WTC11 (cell line): Measurements from ENCODE around the gene OSBPL9. TPM values are rescaled to one million over a fixed set of nuclear protein-coding genes. Genes with fewer than 3 reads are reported as not detected.

Source experiments
- ATAC-seq: fragments of 200-7000 bp; cut with Tn5 transposase; 2 replicates; pipeline ENCODE4 v1.10.0; 2021; ENCODE audit warnings: mild to moderate bottlenecking, moderate library complexity
- CTCF ChIA-PET: fragments of 300-600 bp; sonication (Branson Sonifier 250); formaldehyde crosslinking; loops from one replicate; lab custom pipeline; 2021; ENCODE audit warnings: antibody characterized with exemption; lab: Charles Lee
- POLR2A ChIA-PET: fragments of 350-600 bp; sonication (Branson Sonifier 250); formaldehyde crosslinking; loops from one replicate; lab custom pipeline; 2021; ENCODE audit warnings: antibody characterized with exemption; lab: Charles Lee
- DNase-seq: peaks from one replicate; pipeline ENCODE4 v3.0.0; 2021; ENCODE audit warnings: low spot score
- H3K27ac Mint-ChIP-seq: 2 replicates; pipeline ENCODE4 v1.8.0; 2021; ENCODE audit warnings: mixed read lengths
- H3K27me3 Mint-ChIP-seq: 2 replicates; pipeline ENCODE4 v1.8.0; 2021; ENCODE audit warnings: low read depth, mild to moderate bottlenecking, moderate library complexity, mixed read lengths
- H3K36me3 Mint-ChIP-seq: 2 replicates; pipeline ENCODE4 v1.8.0; 2021; ENCODE audit warnings: mixed read lengths
- H3K4me1 Mint-ChIP-seq: 2 replicates; pipeline ENCODE4 v1.8.0; 2022; ENCODE audit warnings: mixed read lengths
- H3K4me3 Mint-ChIP-seq: 2 replicates; pipeline ENCODE4 v1.8.0; 2021; ENCODE audit warnings: mild to moderate bottlenecking, moderate library complexity, mixed read lengths
- H3K9me3 Mint-ChIP-seq: 2 replicates; pipeline ENCODE4 v1.8.0; 2021; ENCODE audit warnings: mixed read lengths
- CREM ChIP-seq: sonication (generic); formaldehyde crosslinking; IDR thresholded peaks from 2 replicates; pipeline ENCODE4 v1.8.1; 2022; ENCODE audit warnings: mild to moderate bottlenecking, missing genetic modification reagents, moderate library complexity
- E2F5 ChIP-seq: sonication (generic); formaldehyde crosslinking; IDR thresholded peaks from 2 replicates; pipeline ENCODE4 v1.8.1; 2022; ENCODE audit warnings: mild to moderate bottlenecking, moderate library complexity, missing genetic modification reagents
- ESRRA ChIP-seq: sonication (generic); formaldehyde crosslinking; IDR thresholded peaks from 2 replicates; pipeline ENCODE4 v1.8.1; 2022; ENCODE audit warnings: mild to moderate bottlenecking, missing genetic modification reagents, borderline replicate concordance
- ETV6 ChIP-seq: sonication (generic); formaldehyde crosslinking; IDR thresholded peaks from 2 replicates; pipeline ENCODE4 v1.8.1; 2022; ENCODE audit warnings: mild to moderate bottlenecking, missing genetic modification reagents
- FOXJ3 ChIP-seq: sonication (generic); formaldehyde crosslinking; IDR thresholded peaks from 2 replicates; pipeline ENCODE4 v1.9.0; 2021; ENCODE audit warnings: missing genetic modification reagents, mild to moderate bottlenecking, borderline replicate concordance
- GABPB1 ChIP-seq: sonication (generic); formaldehyde crosslinking; IDR thresholded peaks from 2 replicates; pipeline ENCODE4 v1.8.1; 2023; ENCODE audit warnings: mild to moderate bottlenecking, missing genetic modification reagents
- HMGA2 ChIP-seq: fragments of 250-450 bp; sonication (Bioruptor Pico); IDR thresholded peaks from 2 replicates; pipeline ENCODE4 v1.4.0; 2021; ENCODE audit warnings: mild to moderate bottlenecking, moderate library complexity
- NR1H2 ChIP-seq: sonication (generic); formaldehyde crosslinking; IDR thresholded peaks from 2 replicates; pipeline ENCODE4 v1.9.0; 2021; ENCODE audit warnings: mild to moderate bottlenecking, moderate library complexity, missing genetic modification reagents
- NR2C2 ChIP-seq: sonication (generic); formaldehyde crosslinking; IDR thresholded peaks from 2 replicates; pipeline ENCODE4 v1.8.0; 2022; ENCODE audit warnings: mild to moderate bottlenecking, missing genetic modification reagents
- OVOL2 ChIP-seq: fragments of 250-450 bp; sonication (Bioruptor Pico); IDR thresholded peaks from 2 replicates; pipeline ENCODE4 v1.9.0; 2021; ENCODE audit warnings: mild to moderate bottlenecking, borderline replicate concordance
- SMAD3 ChIP-seq: sonication (generic); formaldehyde crosslinking; IDR thresholded peaks from 2 replicates; pipeline ENCODE4 v1.8.0; 2022; ENCODE audit warnings: missing genetic modification reagents, mild to moderate bottlenecking, borderline replicate concordance
- SP1 ChIP-seq: sonication (generic); formaldehyde crosslinking; conservative IDR thresholded peaks from 2 replicates; pipeline ENCODE4 v1.8.1; 2022; ENCODE audit warnings: missing genetic modification reagents
- TEAD1 ChIP-seq: sonication (generic); formaldehyde crosslinking; IDR thresholded peaks from 2 replicates; pipeline ENCODE4 v1.8.0; 2022; ENCODE audit warnings: mild to moderate bottlenecking, missing genetic modification reagents
- USF1 ChIP-seq: sonication (generic); formaldehyde crosslinking; IDR thresholded peaks from 2 replicates; pipeline ENCODE4 v1.8.0; 2022; ENCODE audit warnings: mild to moderate bottlenecking, missing genetic modification reagents
- ZNF317 ChIP-seq: sonication (generic); formaldehyde crosslinking; IDR thresholded peaks from 2 replicates; pipeline ENCODE4 v1.8.1; 2023; ENCODE audit warnings: low read depth, mild to moderate bottlenecking, moderate library complexity, missing genetic modification reagents, borderline replicate concordance
- total RNA-seq: library from RNA; stranded (reverse); gene quantifications from 3 replicates; pipeline ENCODE4 v1.2.3, GENCODE V29; 2021
- TF ChIP-seq, protein P1 (sequence below): fragments of 200-600 bp; IDR thresholded peaks from 2 replicates; pipeline ENCODE4 v1.8.0; 2022; ENCODE audit warnings: antibody characterized with exemption
- TF ChIP-seq, protein P2 (sequence below): sonication (generic); formaldehyde crosslinking; IDR thresholded peaks from 2 replicates; pipeline ENCODE4 v1.8.1; 2023; ENCODE audit warnings: mild to moderate bottlenecking, missing genetic modification reagents, moderate library complexity
- TF ChIP-seq, protein P3 (sequence below): sonication (generic); formaldehyde crosslinking; IDR thresholded peaks from 2 replicates; pipeline ENCODE4 v1.8.1; 2023; ENCODE audit warnings: mild to moderate bottlenecking, missing genetic modification reagents, moderate library complexity
- TF ChIP-seq, protein P4 (sequence below): sonication (generic); formaldehyde crosslinking; IDR thresholded peaks from 2 replicates; pipeline ENCODE4 v1.8.0; 2022; ENCODE audit warnings: mild to moderate bottlenecking, missing genetic modification reagents
- TF ChIP-seq, protein P5 (sequence below): fragments of 250-450 bp; sonication (Bioruptor Pico); IDR thresholded peaks from 2 replicates; pipeline ENCODE4 v1.9.0; 2021; ENCODE audit warnings: moderate library complexity, mild to moderate bottlenecking, inconsistent platforms, borderline replicate concordance
- TF ChIP-seq, protein P6 (sequence below): sonication (generic); formaldehyde crosslinking; IDR thresholded peaks from 2 replicates; pipeline ENCODE4 v1.8.1; 2022; ENCODE audit warnings: low read depth, mild to moderate bottlenecking, moderate library complexity, missing genetic modification reagents, borderline replicate concordance

Gene OSBPL9
- total RNA-seq, 1 experiment from 2014 or later: 55.6 TPM

GRCh38 chr1:51755437-51755836, 138.5 kb downstream of the OSBPL9 start (continued):
- TF ChIP-seq, protein P1, sequence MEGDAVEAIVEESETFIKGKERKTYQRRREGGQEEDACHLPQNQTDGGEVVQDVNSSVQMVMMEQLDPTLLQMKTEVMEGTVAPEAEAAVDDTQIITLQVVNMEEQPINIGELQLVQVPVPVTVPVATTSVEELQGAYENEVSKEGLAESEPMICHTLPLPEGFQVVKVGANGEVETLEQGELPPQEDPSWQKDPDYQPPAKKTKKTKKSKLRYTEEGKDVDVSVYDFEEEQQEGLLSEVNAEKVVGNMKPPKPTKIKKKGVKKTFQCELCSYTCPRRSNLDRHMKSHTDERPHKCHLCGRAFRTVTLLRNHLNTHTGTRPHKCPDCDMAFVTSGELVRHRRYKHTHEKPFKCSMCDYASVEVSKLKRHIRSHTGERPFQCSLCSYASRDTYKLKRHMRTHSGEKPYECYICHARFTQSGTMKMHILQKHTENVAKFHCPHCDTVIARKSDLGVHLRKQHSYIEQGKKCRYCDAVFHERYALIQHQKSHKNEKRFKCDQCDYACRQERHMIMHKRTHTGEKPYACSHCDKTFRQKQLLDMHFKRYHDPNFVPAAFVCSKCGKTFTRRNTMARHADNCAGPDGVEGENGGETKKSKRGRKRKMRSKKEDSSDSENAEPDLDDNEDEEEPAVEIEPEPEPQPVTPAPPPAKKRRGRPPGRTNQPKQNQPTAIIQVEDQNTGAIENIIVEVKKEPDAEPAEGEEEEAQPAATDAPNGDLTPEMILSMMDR: no peak
- no peak for TF ChIP-seq NR1H2
- TF ChIP-seq, protein P2, sequence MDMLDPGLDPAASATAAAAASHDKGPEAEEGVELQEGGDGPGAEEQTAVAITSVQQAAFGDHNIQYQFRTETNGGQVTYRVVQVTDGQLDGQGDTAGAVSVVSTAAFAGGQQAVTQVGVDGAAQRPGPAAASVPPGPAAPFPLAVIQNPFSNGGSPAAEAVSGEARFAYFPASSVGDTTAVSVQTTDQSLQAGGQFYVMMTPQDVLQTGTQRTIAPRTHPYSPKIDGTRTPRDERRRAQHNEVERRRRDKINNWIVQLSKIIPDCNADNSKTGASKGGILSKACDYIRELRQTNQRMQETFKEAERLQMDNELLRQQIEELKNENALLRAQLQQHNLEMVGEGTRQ: no peak
- TF ChIP-seq CREM (CRISPR knock-in tag): no peak
- TF ChIP-seq ESRRA (CRISPR knock-in tag): no peak

- ATAC-seq (no peak), DNase-seq (no peak)
- Mint-ChIP-seq H3K27ac (no peak overlapping the region), H3K9me3 (no peaks in the 10 kb centered on the region), H3K4me1 (no peaks in the 10 kb centered on the region), H3K36me3 (peaks cover 6% of the 10 kb centered on the region), H3K4me3 (no peak overlapping the region), H3K27me3 (no peaks in the 10 kb centered on the region)
- ChIA-PET POLR2A (no interaction called here), CTCF (interaction anchor here (1.1 kb wide), 1 partner anchor 13 kb away, joined by 5 read pairs; no protein-coding TSS in a partner anchor)
- no peak for TF ChIP-seq E2F5 (CRISPR knock-in tag)
- TF ChIP-seq, protein P3, sequence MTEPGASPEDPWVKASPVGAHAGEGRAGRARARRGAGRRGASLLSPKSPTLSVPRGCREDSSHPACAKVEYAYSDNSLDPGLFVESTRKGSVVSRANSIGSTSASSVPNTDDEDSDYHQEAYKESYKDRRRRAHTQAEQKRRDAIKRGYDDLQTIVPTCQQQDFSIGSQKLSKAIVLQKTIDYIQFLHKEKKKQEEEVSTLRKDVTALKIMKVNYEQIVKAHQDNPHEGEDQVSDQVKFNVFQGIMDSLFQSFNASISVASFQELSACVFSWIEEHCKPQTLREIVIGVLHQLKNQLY (CRISPR knock-in tag): no peak
- TF ChIP-seq GABPB1 (CRISPR knock-in tag): no peak
Measured at GRCh38 chr1:51756290-51756689, 139.4 kb downstream of the OSBPL9 start.

DNA sequence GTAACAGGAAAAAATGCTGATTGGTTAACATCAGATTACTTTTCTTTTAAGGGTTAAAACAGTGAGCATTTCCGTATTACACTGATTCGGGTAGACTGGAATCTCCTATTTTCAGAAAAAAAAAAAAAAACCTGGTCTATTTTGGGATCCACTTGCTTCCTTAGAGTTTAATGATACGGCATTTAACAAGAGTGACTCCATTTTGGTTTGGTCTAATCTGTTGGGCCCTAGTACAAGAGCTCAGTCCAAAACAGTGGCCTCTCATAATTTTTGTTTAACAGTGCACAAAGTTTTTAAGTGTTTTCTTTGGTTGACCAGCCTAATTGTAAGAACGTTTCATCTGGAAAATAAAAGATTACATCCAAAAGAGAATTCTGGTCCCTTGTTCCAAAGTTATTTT, 141.4 kb downstream of the OSBPL9 start:
- Mint-ChIP-seq H3K27ac (no peak overlapping the region), H3K27me3 (no peaks in the 10 kb centered on the region), H3K4me3 (no peak overlapping the region), H3K36me3 (peaks cover 8% of the 10 kb centered on the region), H3K9me3 (no peaks in the 10 kb centered on the region)
- ChIA-PET POLR2A (no interaction called here), CTCF (no interaction called here)
- DNase-seq (no peak), ATAC-seq (no peak)
- TF ChIP-seq TEAD1 (CRISPR knock-in tag) (no peak), OVOL2 (CRISPR knock-in tag) (no peak), NR1H2 (no peak), HMGA2 (CRISPR knock-in tag) (no peak), SP1 (CRISPR knock-in tag) (no peak), USF1 (no peak), NR2C2 (no peak)
- TF ChIP-seq, all 79 proteins: peak for 0
- H3K4me1 Mint-ChIP-seq: no peaks in the 10 kb centered on the region

- ChIA-PET POLR2A (no interaction called here), CTCF (no interaction called here)
- no peaks in the 10 kb centered on the region for H3K9me3 Mint-ChIP-seq
- H3K27ac Mint-ChIP-seq: no peak overlapping the region
- ATAC-seq (no peak), DNase-seq (no peak)
- H3K27me3 Mint-ChIP-seq: no peaks in the 10 kb centered on the region
- H3K4me1 Mint-ChIP-seq: no peaks in the 10 kb centered on the region
- peaks cover 12% of the 10 kb centered on the region for H3K36me3 Mint-ChIP-seq
- no peak overlapping the region for H3K4me3 Mint-ChIP-seq
- TF ChIP-seq, protein P4, sequence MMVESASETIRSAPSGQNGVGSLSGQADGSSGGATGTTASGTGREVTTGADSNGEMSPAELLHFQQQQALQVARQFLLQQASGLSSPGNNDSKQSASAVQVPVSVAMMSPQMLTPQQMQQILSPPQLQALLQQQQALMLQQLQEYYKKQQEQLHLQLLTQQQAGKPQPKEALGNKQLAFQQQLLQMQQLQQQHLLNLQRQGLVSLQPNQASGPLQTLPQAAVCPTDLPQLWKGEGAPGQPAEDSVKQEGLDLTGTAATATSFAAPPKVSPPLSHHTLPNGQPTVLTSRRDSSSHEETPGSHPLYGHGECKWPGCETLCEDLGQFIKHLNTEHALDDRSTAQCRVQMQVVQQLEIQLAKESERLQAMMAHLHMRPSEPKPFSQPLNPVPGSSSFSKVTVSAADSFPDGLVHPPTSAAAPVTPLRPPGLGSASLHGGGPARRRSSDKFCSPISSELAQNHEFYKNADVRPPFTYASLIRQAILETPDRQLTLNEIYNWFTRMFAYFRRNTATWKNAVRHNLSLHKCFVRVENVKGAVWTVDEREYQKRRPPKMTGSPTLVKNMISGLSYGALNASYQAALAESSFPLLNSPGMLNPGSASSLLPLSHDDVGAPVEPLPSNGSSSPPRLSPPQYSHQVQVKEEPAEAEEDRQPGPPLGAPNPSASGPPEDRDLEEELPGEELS (CRISPR knock-in tag): no peak
- TF ChIP-seq, protein P3 (CRISPR knock-in tag): no peak
- TF ChIP-seq, protein P5, sequence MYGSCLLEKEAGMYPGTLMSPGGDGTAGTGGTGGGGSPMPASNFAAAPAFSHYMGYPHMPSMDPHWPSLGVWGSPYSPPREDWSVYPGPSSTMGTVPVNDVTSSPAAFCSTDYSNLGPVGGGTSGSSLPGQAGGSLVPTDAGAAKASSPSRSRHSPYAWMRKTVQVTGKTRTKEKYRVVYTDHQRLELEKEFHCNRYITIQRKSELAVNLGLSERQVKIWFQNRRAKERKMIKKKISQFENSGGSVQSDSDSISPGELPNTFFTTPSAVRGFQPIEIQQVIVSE (CRISPR knock-in tag): no peak
- TF ChIP-seq ETV6 (no peak), ZNF317 (CRISPR knock-in tag) (no peak), FOXJ3 (CRISPR knock-in tag) (no peak), NR1H2 (no peak), SP1 (CRISPR knock-in tag) (no peak), SMAD3 (CRISPR knock-in tag) (no peak), HMGA2 (CRISPR knock-in tag) (no peak)
- TF ChIP-seq, protein P6, sequence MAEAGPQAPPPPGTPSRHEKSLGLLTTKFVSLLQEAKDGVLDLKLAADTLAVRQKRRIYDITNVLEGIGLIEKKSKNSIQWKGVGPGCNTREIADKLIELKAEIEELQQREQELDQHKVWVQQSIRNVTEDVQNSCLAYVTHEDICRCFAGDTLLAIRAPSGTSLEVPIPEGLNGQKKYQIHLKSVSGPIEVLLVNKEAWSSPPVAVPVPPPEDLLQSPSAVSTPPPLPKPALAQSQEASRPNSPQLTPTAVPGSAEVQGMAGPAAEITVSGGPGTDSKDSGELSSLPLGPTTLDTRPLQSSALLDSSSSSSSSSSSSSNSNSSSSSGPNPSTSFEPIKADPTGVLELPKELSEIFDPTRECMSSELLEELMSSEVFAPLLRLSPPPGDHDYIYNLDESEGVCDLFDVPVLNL: no peak
Measured at GRCh38 chr1:51760872-51761271, 144.0 kb downstream of the OSBPL9 start.
